Testis (tissue), 3 donors: ENCODE data around the gene GPT2. TPM values are rescaled to one million over a fixed set of nuclear protein-coding genes. Genes with fewer than 3 reads are reported as not detected.

Experiments used
- DNase-seq: peaks from one replicate; pipeline ENCODE4 v3.0.0-alpha.2; 2019
- H3K27ac ChIP-seq, 2 donors: fragments of 200-600 bp; sonication (generic); one replicate each; pipeline ENCODE4 v1.5.1; 2019
- H3K27me3 ChIP-seq: fragments of 200-600 bp; sonication (generic); one replicate; pipeline ENCODE4 v1.5.1; 2019
- H3K36me3 ChIP-seq: fragments of 200-600 bp; sonication (generic); one replicate; pipeline ENCODE4 v1.5.1; 2017; ENCODE audit warnings: low read depth; ENCODE audit errors: missing control alignments
- H3K4me1 ChIP-seq: fragments of 200-600 bp; sonication (generic); one replicate; pipeline ENCODE4 v1.5.1; 2019
- H3K4me3 ChIP-seq, 2 donors: fragments of 200-600 bp; sonication (generic); one replicate each; pipeline ENCODE4 v1.5.1; 2017 to 2019
- H3K9me3 ChIP-seq: fragments of 200-600 bp; sonication (generic); one replicate; pipeline ENCODE4 v1.5.1; 2017
- CTCF ChIP-seq, 3 experiments: fragments of 450-650 bp in 2 of 3; fragments of 200-600 bp in 1 of 3; sonication (generic) in 1 of 3; IDR thresholded peaks; one replicate each; pipeline ENCODE4 v1.5.1; 2016 to 2019; ENCODE audit warnings: antibody characterized with exemption in 3 of 3, mild to moderate bottlenecking in 2 of 3, moderate library complexity in 1 of 3
- POLR2A ChIP-seq: fragments of 450-650 bp; IDR thresholded peaks from one replicate; pipeline ENCODE4 v1.6.1; 2017; ENCODE audit warnings: antibody characterized with exemption, mild to moderate bottlenecking, moderate library complexity
- WGBS, 2 donors: methylation state at CpG; one replicate each; pipeline ENCODE4 v1.1.5; 2018; 5-methylcytosine and 5-hydroxymethylcytosine counted together
- intact Hi-C: fragments of 100-400 bp; cut with DNase I; formaldehyde crosslinking; loops from one replicate; pipeline ENCODE4 v1.15.1; 2023; ENCODE audit warnings: low total_unique reads
- polyA plus RNA-seq: library from polyadenylated mRNA; stranded (reverse); fragments of 350-450 nt; fragmentation: Illumina TruSeq; extraction: RNeasy Lipid Tissue Mini Kit (QIAGEN cat#74804); gene quantifications from one replicate; pipeline ENCODE4 v1.2.3, GENCODE V29; 2014; ENCODE audit warnings: low read depth, low replicate concordance; ENCODE audit not compliant: insufficient read depth
- total RNA-seq, 2 donors: library from RNA; depleted of rRNA; stranded (reverse); fragments of >200 nt; gene quantifications; one replicate each; pipeline ENCODE4 v1.2.3, GENCODE V29; 2016

Gene GPT2
- total and polyA plus RNA-seq, 3 donors from 2014 or later = 38.8 to 80.6 (median 46.6) TPM

- Histone ChIP-seq H3K9me3 (no peaks in the 10 kb centered on the region), H3K4me1 (no peaks in the 10 kb centered on the region), H3K4me3 (no peak overlapping the region), H3K27ac (no peak overlapping the region), H3K27me3 (no peaks in the 10 kb centered on the region), H3K36me3 (no peaks in the 10 kb centered on the region)
- DNase-seq = no peak
- no peak for TF ChIP-seq POLR2A
- TF ChIP-seq CTCF (IDR thresholded peaks at IDR 0.05) = no peak
- intact Hi-C loops = no loop called here
- 95 to 96% methylated on average over 18 of the region's 18 CpGs for WGBS, 2 donors
Measured at GRCh38 chr16:46842192-46842895, 41.8 kb upstream of the GPT2 start.

GRCh38 chr16:46843898-46844642 lies 40.1 kb upstream of the GPT2 start:
- TF ChIP-seq CTCF (IDR thresholded peaks at IDR 0.05) (no peak), POLR2A (no peak)
- Histone ChIP-seq H3K4me3 (peak overlapping the region; percentile 3 to 41), H3K9me3 (no peaks in the 10 kb centered on the region)

GRCh38 chr16:46844771-46845170 lies 39.4 kb upstream of the GPT2 start:
- H3K4me1 ChIP-seq = no peaks in the 10 kb centered on the region
- intact Hi-C loops = no loop called here
- no peaks in the 10 kb centered on the region for H3K9me3 ChIP-seq
- TF ChIP-seq POLR2A (no peak), CTCF (IDR thresholded peaks at IDR 0.05) (no peak)
- no peak overlapping the region for H3K4me3 ChIP-seq
- H3K27me3 ChIP-seq = no peaks in the 10 kb centered on the region
- no peak for DNase-seq
- H3K36me3 ChIP-seq = no peaks in the 10 kb centered on the region
- WGBS, 2 donors = 52 to 79% methylated on average over 10 of the region's 10 CpGs
- no peak overlapping the region for H3K27ac ChIP-seq

More at GRCh38 chr16:46843898-46844642, 40.1 kb upstream of the GPT2 start:
- WGBS, 2 donors = 24 to 36% methylated on average over 6 to 74 of the region's 74 CpGs
- intact Hi-C loops = no loop called here
- DNase-seq = no peak
- H3K36me3 ChIP-seq = no peaks in the 10 kb centered on the region
- H3K27ac ChIP-seq = no peak overlapping the region
- no peaks in the 10 kb centered on the region for H3K4me1 ChIP-seq
- H3K27me3 ChIP-seq = no peaks in the 10 kb centered on the region

- Histone ChIP-seq H3K4me1 (no peaks in the 10 kb centered on the region), H3K36me3 (no peaks in the 10 kb centered on the region), H3K27ac (no peak overlapping the region), H3K9me3 (no peaks in the 10 kb centered on the region), H3K27me3 (no peaks in the 10 kb centered on the region), H3K4me3 (no peak overlapping the region)
- TF ChIP-seq CTCF (IDR thresholded peaks at IDR 0.05) = no peak
- intact Hi-C loops = no loop called here
- WGBS, 2 donors = 95 to 99% methylated on average over 5 of the region's 5 CpGs
- DNase-seq = no peak
Measured at GRCh38 chr16:46845952-46846351, 38.2 kb upstream of the GPT2 start.
